Pancreas (tissue), 10 donors: ENCODE results near the gene FADS2. TPM values are rescaled to one million over a fixed set of nuclear protein-coding genes. Genes with fewer than 3 reads are reported as not detected.

Experiments
- ATAC-seq, 4 donors: fragments of 200-7000 bp; cut with Tn5 transposase; one replicate each; pipeline versions ENCODE4 v1.8.0 to v1.9.1; 2020; ENCODE audit warnings: mild to moderate bottlenecking in 4 of 4, moderate library complexity in 4 of 4
- DNase-seq, 6 donors: peaks; one replicate each; pipeline ENCODE4 v3.0.0-alpha.2; 2020
- FAIRE-seq: peaks from 2 replicates; lab custom pipeline; 2012; peaks lifted over from hg19 to GRCh38; lab: Jason Lieb, UNC
- H3K27ac ChIP-seq, 4 donors: fragments of 200-600 bp; sonication (generic); 1 replicate in 3 of 4; 2 replicates in 1 of 4; pipeline versions ENCODE4 v1.5.0 to v1.8.0; 2020
- H3K27me3 ChIP-seq, 4 donors: fragments of 200-600 bp; one replicate each; pipeline ENCODE4 v1.8.0; 2021
- H3K36me3 ChIP-seq, 3 donors: fragments of 200-600 bp; sonication (generic) in 1 of 3; one replicate each; pipeline versions ENCODE4 v1.5.0 to v1.8.0; 2020 to 2021
- H3K4me1 ChIP-seq, 3 donors: fragments of 200-600 bp; one replicate each; pipeline ENCODE4 v1.8.0; 2021
- H3K4me3 ChIP-seq, 4 donors: fragments of 200-600 bp; sonication (generic) in 2 of 4; one replicate each; pipeline versions ENCODE4 v1.5.0 to v1.8.0; 2020 to 2021
- H3K9me3 ChIP-seq, 4 donors: fragments of 200-600 bp; one replicate each; pipeline ENCODE4 v1.8.0; 2021
- WGBS, 2 donors: extraction: QIAGEN DNeasy Blood & Tissue Kit; methylation state at CpG; one replicate each; pipeline ENCODE4 v1.1.7; 2013; 5-methylcytosine and 5-hydroxymethylcytosine counted together
- intact Hi-C, 3 donors: fragments of 100-400 bp; cut with DNase I; formaldehyde crosslinking; loops; one replicate each; pipeline versions ENCODE4 v1.11.1 to v1.14.2; 2022
- polyA plus RNA-seq, 2 donors: library from polyadenylated mRNA; stranded (reverse); fragments of 200-250 nt; gene quantifications; one replicate each; pipeline ENCODE4 v1.2.3, GENCODE V29; 2013
- total RNA-seq, 6 donors: library from RNA; stranded (reverse); fragmentation: NEBNext Ultra II Directional in 4 of 6; extraction: Animal tissue kit (Norgen Biotek cat#: 25700) in 4 of 6; gene quantifications; one replicate each; pipeline versions ENCODE4 v1.2.1 to v1.2.4, GENCODE V29; 2021 to 2023
- TF ChIP-seq, protein P1 (sequence below), 4 donors: fragments of 200-600 bp; sonication (generic) in 3 of 4; IDR thresholded peaks; one replicate each; pipeline versions ENCODE4 v1.5.0 to v1.8.0; 2021; ENCODE audit warnings: antibody characterized with exemption in 4 of 4
- donor health status: healthy with polysubstance abuse.
- donor health status: DM: no; HTN: no; CAD: no; lungs with moderate emphysema.
- donor health status: DM: no; HTN: no; CAD: no.
- donor health status: control.
- donor health status: control.
- donor health status: Bipolar disorder and iron deficiency.
- donor health status: DM: yes; HTN: yes; CAD: no.
- donor health status: DM: no; HTN: no; CAD: no.
- donor health status: DM: no; HTN: no; CAD: no.
- donor health status: DM: yes; HTN: yes; CAD: no.

Gene FADS2
- total and polyA plus RNA-seq, 8 donors, result 1.7 to 21.3 (median 7.3) TPM

GRCh38 chr11:61817471-61818202 lies 10.5 kb upstream of the FADS2 start:
- H3K4me1 ChIP-seq, result peaks cover 0 to 6% (median 3%) of the 10 kb centered on the region in 3 donors
- TF ChIP-seq, protein P1, sequence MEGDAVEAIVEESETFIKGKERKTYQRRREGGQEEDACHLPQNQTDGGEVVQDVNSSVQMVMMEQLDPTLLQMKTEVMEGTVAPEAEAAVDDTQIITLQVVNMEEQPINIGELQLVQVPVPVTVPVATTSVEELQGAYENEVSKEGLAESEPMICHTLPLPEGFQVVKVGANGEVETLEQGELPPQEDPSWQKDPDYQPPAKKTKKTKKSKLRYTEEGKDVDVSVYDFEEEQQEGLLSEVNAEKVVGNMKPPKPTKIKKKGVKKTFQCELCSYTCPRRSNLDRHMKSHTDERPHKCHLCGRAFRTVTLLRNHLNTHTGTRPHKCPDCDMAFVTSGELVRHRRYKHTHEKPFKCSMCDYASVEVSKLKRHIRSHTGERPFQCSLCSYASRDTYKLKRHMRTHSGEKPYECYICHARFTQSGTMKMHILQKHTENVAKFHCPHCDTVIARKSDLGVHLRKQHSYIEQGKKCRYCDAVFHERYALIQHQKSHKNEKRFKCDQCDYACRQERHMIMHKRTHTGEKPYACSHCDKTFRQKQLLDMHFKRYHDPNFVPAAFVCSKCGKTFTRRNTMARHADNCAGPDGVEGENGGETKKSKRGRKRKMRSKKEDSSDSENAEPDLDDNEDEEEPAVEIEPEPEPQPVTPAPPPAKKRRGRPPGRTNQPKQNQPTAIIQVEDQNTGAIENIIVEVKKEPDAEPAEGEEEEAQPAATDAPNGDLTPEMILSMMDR (IDR thresholded peaks at IDR 0.05), result no peak
- H3K27ac ChIP-seq, result peak overlapping the region in 2 of 4 donors; percentile 85 to 94
- peak overlapping the region in 2 of 4 donors; percentile 60 to 75 for H3K4me3 ChIP-seq
- ATAC-seq, result no peak
- DNase-seq, result no peak
- no peaks in the 10 kb centered on the region for H3K27me3 ChIP-seq
- no peaks in the 10 kb centered on the region for H3K36me3 ChIP-seq
- no peak for FAIRE-seq
- 75 to 79% methylated on average over 6 of the region's 6 CpGs for WGBS, 2 donors
- intact Hi-C loops, result no loop called here
- no peaks in the 10 kb centered on the region for H3K9me3 ChIP-seq

DNA sequence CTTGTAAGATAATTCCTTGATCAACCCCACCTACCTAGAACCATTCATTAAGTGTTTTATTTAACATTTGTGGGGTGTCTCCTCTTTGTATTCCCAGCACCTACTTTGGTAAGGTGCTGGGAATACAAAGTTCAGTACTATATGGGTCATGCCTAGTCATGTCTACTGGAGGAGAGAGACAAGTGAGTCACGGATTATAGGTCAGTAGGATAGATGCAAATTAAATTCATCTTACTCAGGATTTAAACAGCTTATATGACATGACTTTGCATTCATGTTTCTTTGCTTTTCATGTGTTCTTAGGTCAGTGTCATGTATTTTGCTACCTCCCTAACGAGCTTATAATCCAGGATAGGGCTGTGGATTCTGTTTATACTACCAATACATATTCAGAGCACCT lies 7.9 kb upstream of the FADS2 start:
- TF ChIP-seq, protein P1 (IDR thresholded peaks at IDR 0.05), result no peak
- ATAC-seq (no peak), FAIRE-seq (no peak), DNase-seq (no peak)
- intact Hi-C loops, result no loop called here
- 87 to 94% methylated on average over 2 of the region's 2 CpGs for WGBS, 2 donors
- H3K4me1 ChIP-seq, result peaks cover 0 to 6% (median 3%) of the 10 kb centered on the region in 3 donors
- H3K9me3 ChIP-seq, result no peaks in the 10 kb centered on the region
- no peaks in the 10 kb centered on the region for H3K36me3 ChIP-seq
- H3K27me3 ChIP-seq, result no peaks in the 10 kb centered on the region
- H3K4me3 ChIP-seq, result no peak overlapping the region
- no peak overlapping the region for H3K27ac ChIP-seq

- no peaks in the 10 kb centered on the region for H3K27me3 ChIP-seq
- TF ChIP-seq, protein P1 (IDR thresholded peaks at IDR 0.05), result no peak
- no peak for FAIRE-seq
- peak overlapping the region in 3 of 4 donors; percentile 40 to 58 (median 42) for H3K4me3 ChIP-seq
- H3K27ac ChIP-seq, result peak overlapping the region in 3 of 4 donors; percentile 38 to 67 (median 63)
- DNase-seq, result peak in 1 of 6 donors; percentile 21
- peak in 2 of 4 donors; percentile 2 to 11 for ATAC-seq
- intact Hi-C loops, result no loop called here
- H3K4me1 ChIP-seq, result peaks cover 0 to 5% (median 2%) of the 10 kb centered on the region in 3 donors
- H3K36me3 ChIP-seq, result no peaks in the 10 kb centered on the region
- 52 to 63% methylated on average over 23 of the region's 23 CpGs for WGBS, 2 donors
- no peaks in the 10 kb centered on the region for H3K9me3 ChIP-seq
Observed at GRCh38 chr11:61826930-61827570, 1.1 kb upstream of the FADS2 start.

- 1% methylated on average over 15 to 16 of the region's 16 CpGs for WGBS, 2 donors
- Histone ChIP-seq H3K4me1 (peaks cover 0 to 5% (median 2%) of the 10 kb centered on the region in 3 donors), H3K27me3 (no peaks in the 10 kb centered on the region), H3K36me3 (no peaks in the 10 kb centered on the region), H3K4me3 (peak overlapping the region; percentile 4 to 58 (median 41)), H3K9me3 (no peaks in the 10 kb centered on the region), H3K27ac (peak overlapping the region in 2 of 4 donors; percentile 63 to 67)
- no peak for FAIRE-seq
- peak in 1 of 6 donors; percentile 75 for DNase-seq
- intact Hi-C loops, result no loop called here
- ATAC-seq, result no peak
- TF ChIP-seq, protein P1 (IDR thresholded peaks at IDR 0.05), result no peak
Observed at GRCh38 chr11:61828379-61828628, 204 bp downstream of the FADS2 start.
